ENCODE measurements around the gene FLNA.
A peak's percentile ranks its signal among the peaks of the same experiment; 100 is the strongest.
"Not testable (repeated sequence)": the region's sequence is repeated elsewhere in the genome, so short reads cannot be mapped to it uniquely, and the experiment has no call there.

FLNA gene

DNA sequence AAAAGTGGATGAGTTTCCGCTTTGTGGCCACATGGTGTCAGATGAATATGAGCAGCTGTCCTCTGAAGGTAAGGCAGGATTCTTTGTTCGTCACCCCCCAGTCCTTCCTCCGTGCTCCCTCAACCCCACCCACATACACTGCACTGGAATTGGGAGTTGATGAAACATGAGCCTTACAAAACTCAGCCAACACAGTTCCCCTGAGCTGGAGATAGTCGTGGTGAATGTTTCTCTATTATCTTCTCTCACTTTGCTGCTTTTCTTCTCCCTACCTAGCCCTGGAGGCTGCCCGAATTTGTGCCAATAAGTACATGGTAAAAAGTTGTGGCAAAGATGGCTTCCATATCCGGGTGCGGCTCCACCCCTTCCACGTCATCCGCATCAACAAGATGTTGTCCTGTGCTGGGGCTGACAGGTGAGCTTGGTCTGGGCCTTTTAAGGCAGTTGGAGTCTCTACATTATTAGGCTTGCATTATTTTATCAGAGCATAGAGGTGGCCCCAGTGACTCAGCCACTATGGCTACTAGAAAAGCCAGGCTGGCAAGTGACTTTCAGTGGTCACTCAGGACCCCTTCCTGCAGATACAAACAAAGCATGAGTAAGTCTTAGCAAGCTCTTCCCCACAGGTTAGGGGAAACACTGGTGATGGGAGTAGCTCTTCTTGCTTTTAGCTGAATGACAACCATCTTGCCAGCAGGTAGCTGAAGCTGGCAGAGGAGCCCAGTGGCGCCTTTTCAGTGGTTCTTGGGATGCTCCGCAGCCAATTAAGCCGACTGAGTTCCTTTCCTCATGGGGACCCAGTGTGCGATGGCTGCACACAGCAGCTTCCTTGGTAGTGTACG, 25.3 kb upstream of the FLNA start:
- DNase-seq (ENCODE audit: low spot score), result no peak

DNA sequence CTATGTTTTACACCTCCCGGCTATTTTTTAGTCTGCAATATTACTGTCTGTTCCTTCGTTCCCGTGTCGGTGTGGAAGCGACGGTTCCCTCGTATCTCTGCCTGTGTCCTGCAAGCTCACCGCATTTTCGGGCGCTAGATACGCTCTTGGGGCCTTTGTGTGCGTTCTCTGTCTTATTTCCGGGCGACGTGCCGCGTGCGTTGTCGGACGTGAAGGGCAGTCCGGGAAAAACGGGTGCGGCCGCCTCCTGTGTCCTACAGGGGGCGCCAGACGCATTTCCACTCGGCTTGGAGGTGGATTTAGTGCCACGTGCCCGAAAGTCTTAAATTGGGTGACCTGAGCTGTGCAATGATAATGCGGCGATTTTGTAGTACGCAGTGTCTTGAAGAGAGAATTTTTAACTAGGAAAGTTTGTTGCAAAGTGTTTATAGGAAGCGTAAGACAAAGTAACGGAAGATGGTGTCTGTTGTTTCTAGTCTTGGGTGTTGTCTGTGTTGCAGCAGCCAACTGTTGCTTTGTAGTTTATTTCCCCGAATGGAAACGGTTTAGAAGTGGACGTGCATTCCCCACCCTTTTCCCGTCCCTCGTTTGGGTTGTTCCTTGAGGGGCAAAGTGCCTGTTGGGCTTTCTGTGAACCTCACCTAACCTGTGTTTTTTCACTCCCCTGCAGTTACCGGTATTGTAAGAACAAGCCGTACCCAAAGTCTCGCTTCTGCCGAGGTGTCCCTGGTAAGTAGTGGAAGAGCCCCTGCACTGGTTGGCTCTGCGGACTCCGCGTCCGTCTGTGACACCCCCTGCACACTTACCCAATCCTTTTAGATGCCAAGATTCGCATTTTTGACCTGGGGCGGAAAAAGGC, 24.5 kb upstream of the FLNA start:
- DNase-seq (ENCODE audit: low spot score), result peak; percentile 86

DNA sequence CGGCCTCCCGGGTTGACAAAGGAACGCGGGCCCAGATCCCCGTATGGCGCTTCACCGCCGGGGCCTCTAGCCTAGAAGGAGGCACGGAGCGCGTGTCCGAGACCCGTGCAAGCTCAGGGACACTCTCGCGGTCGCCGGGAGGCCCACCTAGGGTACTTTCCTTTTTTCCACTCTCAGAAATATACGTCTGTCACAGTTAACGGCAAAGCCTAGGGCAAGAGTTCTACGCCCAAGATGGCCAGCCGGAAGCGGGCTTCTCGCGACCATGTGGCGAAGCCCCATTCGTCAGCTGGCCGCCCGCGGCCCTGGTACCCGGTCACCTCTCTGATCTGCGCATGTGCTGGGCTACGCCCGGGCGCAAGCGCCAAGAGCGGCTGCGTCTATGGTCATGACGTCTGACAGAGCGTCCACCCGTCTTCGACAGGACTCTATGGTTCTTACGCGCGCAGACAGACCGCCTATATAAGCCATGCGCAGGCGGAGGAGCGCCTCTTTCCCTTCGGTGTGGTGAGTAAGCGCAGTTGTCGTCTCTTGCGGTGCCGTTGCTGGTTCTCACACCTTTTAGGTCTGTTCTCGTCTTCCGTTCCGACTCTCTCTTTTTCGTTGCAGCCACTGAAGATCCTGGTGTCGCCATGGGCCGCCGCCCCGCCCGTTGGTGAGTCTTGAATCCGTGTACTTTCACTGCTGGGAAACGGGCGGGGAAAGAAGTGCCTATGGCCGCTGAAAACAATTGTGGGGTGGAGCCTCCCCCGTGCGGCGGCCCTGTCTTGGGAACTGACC, 23.6 kb upstream of the FLNA start, which contains the start of gene RPL10:
TSS of gene RPL10 (plus strand) at position 490 of the 780 bp plus-strand sequence. CDS start at position 633, 143 bp downstream.
- peak; percentile 94 for DNase-seq (ENCODE audit: low spot score)

DNA sequence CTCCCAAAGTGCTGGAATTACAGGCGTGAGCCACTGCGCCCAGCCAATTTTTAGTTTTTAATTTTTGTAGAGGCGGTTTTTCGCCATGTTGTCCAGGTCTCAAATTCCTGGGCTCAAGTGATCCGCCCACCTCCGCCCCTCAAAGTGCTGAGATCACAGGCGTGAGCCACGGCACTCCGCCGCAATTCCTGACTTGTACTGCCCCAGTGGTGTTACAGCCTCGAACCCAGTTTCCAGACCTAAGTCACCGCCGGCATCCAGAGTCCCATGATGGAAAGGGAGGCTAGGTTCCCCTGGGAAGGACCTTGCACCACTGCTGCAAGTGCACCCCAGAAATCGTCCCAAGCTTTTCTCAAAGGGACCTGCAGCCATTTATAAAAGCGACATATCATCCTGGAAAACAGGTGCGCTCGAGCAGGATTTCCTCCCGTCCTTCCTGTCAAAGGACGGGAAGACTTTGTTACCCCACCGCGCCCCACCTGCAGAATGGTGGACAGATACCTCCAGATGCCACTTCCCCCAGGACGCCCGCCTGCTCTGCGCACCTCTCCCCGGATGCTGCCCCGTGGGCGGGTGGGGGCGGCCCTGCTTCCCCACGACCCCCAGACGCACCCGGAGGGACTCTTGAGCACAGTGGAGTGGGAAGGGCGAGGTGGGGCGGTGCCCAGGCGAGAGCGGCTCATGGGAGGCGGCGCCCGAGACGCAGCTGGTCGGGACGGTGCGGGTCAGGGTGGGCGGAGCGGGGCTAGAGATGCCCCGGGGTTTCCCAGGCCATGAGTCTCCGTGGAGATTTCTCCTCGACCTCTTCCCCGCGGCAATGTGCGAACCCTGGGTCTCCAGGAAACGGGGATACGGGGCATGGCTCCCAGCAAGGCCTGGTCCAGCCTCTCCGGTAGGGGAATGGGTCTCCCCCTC, 22.8 kb upstream of the FLNA start:
- DNase-seq (ENCODE audit: low spot score), result peak; percentile 66

DNA sequence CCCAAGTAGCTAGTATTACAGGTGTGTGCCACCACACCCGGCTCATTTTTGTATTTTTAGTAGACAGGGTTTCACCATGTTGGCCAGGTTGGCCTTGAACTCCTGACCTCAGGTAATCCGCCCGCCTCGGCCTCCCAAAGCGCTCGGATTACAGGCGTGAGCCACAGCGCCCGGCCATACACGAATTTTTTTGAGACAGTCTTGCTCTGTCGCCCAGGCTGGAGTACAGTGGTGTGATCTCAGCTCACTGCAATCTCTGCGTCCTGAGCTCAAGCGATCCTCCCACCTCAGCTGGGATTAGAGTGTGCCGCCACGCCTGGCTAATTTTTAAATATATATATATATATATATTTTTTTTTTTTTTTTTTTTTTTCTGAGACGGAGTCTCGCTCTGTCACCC, 21.9 kb upstream of the FLNA start:
- DNase-seq (ENCODE audit: low spot score), result not testable (repeated sequence)

DNA sequence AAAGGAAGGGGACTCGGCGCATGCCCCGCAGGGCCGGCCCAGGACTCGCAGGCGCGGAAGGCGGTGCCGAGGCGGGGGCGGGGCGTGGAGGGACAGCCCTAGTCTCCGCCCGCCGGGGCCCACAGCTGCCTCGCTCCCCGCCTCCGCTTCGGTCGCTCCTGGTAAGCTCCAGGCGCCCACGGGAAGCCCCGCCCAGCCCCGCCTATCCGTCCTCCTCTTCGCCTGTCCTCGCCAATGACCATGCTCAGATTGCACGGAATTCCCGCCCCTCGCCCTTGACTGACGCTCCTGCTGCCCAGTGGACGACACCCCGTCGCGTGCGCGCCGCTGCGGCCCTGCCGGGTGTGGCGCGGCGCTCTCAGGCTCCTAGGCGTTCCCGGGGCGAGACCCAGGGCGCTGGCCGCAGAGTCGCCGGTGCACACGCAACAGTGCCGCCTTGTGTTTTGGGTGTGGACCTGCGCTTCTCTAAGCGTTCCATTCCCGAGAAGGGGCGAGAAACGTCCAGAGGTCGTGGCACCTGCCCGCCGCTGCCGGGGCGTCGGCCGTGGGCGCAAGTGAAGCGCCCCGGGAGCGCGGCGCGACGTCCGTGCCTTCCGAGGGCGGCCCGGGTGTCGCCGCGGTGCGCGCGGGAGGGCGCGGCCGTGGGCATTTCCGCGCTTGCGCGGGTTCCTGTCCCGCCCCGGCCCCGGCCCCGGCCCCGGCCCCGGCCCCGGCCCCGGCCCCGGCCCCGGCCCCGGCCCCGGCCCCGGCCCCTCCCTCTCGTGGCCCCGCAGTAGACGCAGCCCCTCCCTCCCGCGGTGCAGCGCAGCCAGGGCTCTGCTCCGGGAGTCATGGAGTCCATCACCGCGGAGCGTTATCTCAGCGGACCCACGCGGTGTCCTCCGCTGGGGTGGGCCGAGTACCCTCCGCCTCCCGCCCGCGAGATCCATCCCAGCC, 15.6 kb upstream of the FLNA start:
- DNase-seq (ENCODE audit: low spot score), result not testable (repeated sequence)

DNA sequence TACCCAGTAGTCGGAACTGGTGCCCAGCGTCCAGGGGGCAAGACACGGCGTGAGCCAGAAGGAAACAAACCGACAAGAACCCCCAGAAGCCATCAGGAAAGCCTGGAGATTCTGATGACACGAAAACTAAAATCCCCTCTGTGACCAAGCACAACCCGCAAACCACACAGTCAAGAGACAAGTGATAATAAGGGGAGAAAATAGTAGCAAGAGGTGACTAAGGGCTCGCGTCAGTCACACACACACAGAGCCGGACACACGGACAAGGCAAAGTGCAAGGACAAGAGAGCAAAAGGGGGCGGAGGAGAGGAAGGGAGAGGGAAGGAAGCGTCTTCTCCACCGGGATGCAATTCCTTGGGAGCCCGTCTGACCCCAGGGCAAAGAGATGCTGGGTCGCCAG, 14.2 kb upstream of the FLNA start:
- DNase-seq (ENCODE audit: low spot score), result not testable (repeated sequence)

DNA sequence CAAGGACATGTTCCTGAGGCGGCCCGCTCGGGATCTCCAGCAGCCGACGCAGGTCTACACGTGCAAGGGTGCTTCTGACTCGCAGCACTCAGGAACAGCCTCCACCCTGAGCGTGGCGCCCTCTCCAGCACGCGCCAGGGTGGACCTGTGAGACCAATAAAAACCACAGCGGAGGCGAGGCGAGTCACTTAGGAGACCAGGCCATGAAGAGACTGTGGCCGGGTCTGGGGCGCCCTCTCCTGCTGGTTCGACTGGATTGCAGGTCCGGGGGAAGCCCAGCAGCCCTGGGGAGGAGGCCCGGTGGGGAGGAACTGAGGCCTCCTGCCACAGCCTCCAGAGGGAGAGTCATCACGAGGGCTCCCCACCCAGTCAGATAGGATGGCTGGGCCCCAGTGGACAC, 13.7 kb upstream of the FLNA start:
- DNase-seq (ENCODE audit: low spot score), result not testable (repeated sequence)

DNA sequence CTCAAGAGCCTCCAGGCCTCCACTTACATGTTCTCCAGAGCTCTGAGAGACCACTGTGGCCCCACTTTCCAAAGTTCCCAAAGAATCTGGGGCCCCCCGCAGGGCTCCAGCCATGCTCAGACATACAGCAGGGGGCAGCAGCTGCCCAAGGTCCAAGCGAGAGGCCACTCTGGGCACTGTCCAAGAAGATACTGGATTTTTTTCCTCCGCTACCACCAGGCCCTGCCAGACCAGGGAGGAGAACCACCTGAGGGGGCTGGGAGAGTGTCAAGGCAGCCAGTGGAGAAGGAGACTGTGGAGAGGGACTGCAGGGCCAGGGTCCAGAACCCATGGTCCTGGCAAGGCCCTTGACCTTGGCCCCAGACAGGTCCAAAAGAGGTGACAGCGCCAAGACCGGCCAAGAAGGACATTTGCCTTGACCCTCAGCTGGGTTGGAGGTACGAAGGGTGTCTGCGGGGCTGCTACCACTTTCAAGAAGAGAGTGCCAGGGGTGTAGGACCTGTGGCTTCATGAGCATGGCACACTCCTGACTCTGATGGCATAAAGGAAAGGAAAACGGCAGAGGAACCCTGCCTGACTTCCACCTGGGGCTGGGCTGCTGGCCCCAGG, 10.0 kb upstream of the FLNA start:
- DNase-seq (ENCODE audit: low spot score), result no peak

DNA sequence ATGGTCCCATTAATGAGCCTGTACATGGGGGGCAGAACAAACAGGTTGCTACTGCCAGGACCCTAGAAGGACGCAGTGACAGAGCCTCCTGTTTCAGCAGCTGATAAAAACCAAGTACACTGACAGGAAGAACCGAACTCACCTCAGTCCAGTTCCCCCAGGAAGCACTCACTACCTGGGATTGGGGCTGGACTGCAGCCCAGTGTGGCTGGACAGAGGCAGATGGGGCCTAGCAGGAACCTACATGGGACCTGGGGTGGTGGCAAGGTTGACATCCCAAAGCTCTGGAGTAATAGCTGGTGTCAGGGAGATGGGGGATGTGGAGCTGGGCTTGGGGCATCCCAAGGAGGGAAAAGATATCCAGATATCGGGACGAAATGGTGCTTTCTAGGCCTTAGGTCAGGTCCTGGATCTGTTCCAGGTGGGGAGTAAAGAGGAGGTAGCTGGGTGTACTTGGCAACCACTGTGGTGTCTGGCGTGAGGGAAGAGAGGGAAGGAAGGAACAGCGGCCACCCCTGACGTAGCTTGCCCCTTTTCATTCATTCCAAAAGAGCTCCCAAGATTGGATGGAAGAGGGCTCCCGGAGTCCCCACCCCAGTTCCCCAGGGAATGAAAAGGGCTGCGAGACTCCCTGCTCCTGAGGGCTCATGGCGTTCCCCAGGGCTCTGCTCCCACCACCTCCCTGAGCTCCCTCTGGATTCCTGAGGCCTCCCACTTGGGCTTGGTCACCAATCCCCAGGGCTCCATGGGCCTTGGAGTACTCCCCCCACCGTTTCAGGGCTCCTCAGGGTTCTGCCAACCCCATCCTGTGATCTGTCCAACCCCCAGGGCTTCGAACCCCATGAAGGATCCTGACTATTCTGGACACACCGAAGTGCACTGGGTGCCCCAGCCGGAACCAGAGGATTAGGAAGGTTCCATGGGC, 9.2 kb upstream of the FLNA start:
- DNase-seq (ENCODE audit: low spot score), result no peak

DNA sequence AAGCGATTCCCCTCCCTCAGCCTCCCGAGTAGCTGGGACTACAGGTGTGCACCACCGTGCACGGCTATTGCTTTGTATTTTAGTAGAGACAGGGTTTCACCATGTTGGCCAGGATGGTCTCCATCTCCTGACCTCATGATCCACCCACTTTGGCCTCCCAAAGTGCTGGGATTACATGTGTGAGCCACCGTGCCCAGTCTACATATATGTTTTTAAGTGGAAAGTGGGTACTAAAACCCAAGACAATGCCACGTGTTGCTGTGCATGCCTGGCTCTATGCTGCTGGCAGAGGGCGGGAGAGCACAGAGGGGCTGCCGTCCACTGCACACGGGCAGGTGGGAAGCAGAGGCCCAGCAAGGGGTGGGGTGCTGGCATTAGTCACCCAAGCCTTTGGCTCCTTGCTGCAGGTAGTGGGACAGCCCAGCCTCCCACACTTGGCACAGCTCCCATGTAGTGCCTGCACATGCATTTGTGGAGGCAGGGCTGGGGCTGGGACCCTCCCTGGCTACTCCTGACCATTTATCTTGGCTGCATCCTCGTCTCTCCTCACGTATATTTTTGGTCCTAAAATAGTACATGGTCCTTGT, 8.1 kb upstream of the FLNA start:
- DNase-seq (ENCODE audit: low spot score), result no peak

DNA sequence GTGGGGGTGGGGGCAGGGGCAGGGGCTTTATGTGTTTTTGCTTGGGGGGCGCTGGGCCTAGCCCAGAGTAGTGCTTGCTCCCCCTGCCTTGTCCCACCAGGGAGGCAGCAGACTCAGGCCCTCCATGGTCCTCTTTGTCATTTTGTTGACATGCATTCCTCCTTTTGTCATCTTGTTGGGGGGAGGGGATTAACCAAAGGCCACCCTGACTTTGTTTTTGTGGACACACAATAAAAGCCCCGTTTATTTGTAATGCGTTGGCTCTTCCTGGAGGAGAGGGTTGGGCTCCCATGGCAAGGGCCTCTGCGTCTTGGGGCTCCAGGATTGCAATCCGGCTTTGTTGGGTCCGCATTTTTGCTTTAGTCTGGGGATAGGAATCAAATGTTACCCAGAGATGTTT, 6.8 kb upstream of the FLNA start:
- DNase-seq (ENCODE audit: low spot score), result no peak

DNA sequence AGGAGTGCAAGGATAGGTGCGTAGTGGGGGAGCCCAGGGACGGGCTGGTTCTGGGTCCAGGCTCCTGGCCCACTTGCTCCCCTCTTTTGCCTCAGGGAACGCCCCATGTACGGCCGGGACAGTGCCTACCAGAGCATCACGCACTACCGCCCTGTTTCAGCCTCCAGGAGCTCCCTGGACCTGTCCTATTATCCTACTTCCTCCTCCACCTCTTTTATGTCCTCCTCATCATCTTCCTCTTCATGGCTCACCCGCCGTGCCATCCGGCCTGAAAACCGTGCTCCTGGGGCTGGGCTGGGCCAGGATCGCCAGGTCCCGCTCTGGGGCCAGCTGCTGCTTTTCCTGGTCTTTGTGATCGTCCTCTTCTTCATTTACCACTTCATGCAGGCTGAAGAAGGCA, 6.4 kb upstream of the FLNA start:
- no peak for DNase-seq (ENCODE audit: low spot score)

DNA sequence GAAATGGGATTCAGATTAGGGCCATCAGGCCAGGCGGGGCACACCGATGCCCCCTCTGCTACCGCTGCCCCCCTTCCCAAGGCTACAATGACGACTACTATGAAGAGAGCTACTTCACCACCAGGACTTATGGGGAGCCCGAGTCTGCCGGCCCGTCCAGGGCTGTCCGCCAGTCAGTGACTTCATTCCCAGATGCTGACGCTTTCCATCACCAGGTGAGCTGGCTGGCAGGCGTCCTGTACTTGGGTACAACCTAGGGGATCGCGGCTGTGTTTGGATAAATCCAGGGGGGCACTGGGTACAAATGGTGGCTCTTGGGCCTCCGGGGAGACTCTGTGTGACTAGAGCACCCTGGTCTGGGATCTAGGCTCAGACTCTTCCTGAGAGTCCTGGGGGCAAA, 5.7 kb upstream of the FLNA start:
- DNase-seq (ENCODE audit: low spot score), result no peak

DNA sequence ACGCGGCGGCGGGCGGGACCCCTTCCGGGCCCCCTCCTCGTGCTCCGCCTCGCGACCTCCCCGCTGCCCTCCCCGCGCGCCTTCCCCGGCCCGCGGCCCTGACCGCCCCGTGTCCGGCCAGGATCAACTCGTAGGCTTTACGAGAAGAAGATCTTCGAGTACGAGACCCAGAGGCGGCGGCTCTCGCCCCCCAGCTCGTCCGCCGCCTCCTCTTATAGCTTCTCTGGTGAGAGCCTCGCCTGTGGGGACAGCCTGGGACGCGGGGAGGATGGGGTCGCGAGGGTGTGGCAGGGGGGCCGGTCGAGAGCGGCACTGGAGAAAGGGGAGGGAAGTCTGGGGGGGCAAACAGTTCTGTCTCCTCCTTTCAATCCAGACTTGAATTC, 5.1 kb upstream of the FLNA start:
- DNase-seq (ENCODE audit: low spot score), result no peak

DNA sequence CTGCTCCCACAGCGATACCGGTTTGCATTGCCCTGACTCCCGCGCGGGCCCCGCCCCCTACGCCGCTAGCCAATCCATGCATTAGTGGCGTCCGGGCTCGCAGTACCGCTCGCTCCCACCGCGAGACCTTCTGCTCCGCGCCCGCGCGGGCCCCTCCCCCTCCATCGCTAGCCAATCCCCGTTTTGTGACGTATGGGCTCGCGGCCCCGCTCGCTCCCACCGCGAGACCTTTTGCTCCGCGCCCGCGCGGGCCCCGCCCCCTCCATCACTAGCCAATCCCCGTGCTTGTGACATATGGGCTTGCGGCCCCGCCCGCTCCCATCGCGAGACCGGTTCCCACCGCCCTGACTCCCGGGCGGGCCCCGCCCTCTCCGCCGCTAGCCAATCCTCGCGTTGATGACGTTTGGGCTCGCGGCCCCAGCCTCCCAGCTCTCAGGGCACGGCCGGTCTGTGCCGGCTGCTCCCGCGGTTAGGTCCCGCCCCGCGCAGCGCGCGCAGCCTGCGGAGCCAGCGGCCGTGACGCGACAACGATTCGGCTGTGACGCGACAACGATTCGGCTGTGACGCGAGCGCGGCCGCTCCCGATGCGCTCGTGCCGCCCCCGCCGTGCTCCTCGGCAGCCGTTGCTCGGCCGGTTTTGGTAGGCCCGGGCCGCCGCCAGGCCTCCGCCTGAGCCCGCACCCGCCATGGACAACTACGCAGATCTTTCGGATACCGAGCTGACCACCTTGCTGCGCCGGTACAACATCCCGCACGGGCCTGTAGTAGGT, 4.5 kb upstream of the FLNA start, which contains the start of gene EMD:
TSS of gene EMD (plus strand) at position 497 of the 770 bp plus-strand sequence. CDS start at position 687, 190 bp downstream.
- peak; percentile 96 for DNase-seq (ENCODE audit: low spot score)
